ENCODE measurements around the gene DZIP1L. TPM values are rescaled to one million over a fixed set of nuclear protein-coding genes. Genes with fewer than 3 reads are reported as not detected.

The DZIP1L gene
- total RNA-seq, 2 experiments from 2014 or later, result not detected

GRCh38 chr3:138027821-138028220 lies 87.6 kb downstream of the DZIP1L start:
- no peaks in the 10 kb centered on the region for H3K9me3 ChIP-seq (ENCODE audit: control insufficient read depth in 1 of 2, insufficient read depth in 1 of 2, low read length in 2 of 2)
- H3K27ac Mint-ChIP-seq, result no peak overlapping the region
- DNase-seq (no peak), ATAC-seq (ENCODE audit: poor library complexity) (no peak)
- ChIA-PET CTCF (no interaction called here), POLR2A (no interaction called here)
- no peak overlapping the region for H3K4me3 Mint-ChIP-seq
- no peaks in the 10 kb centered on the region for H3K9me3 Mint-ChIP-seq
- intact Hi-C loops (cut with DNase I, micrococcal nuclease), result no loop called here
- H3K27me3 Mint-ChIP-seq, result peaks cover 14% of the 10 kb centered on the region
- H3K36me3 Mint-ChIP-seq (ENCODE audit: low read depth), result no peaks in the 10 kb centered on the region
- no peak overlapping the region for H3K4me3 ChIP-seq (ENCODE audit: low read length)
- no peaks in the 10 kb centered on the region for H3K4me1 Mint-ChIP-seq (ENCODE audit: low read depth)
- no peaks in the 10 kb centered on the region for H3K36me3 ChIP-seq (ENCODE audit: insufficient read depth, low read length)
- H3K4me1 ChIP-seq (ENCODE audit: insufficient read depth, low read length), result no peaks in the 10 kb centered on the region
- TF ChIP-seq, protein P1, sequence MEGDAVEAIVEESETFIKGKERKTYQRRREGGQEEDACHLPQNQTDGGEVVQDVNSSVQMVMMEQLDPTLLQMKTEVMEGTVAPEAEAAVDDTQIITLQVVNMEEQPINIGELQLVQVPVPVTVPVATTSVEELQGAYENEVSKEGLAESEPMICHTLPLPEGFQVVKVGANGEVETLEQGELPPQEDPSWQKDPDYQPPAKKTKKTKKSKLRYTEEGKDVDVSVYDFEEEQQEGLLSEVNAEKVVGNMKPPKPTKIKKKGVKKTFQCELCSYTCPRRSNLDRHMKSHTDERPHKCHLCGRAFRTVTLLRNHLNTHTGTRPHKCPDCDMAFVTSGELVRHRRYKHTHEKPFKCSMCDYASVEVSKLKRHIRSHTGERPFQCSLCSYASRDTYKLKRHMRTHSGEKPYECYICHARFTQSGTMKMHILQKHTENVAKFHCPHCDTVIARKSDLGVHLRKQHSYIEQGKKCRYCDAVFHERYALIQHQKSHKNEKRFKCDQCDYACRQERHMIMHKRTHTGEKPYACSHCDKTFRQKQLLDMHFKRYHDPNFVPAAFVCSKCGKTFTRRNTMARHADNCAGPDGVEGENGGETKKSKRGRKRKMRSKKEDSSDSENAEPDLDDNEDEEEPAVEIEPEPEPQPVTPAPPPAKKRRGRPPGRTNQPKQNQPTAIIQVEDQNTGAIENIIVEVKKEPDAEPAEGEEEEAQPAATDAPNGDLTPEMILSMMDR (IDR thresholded peaks at IDR 0.05), result no peak
- H3K27me3 ChIP-seq (ENCODE audit: control insufficient read depth in 1 of 2, insufficient read depth in 2 of 2, low read length in 2 of 2), result peaks cover 0 to 3% of the 10 kb centered on the region in 2 experiments
- no peak overlapping the region for H3K27ac ChIP-seq (ENCODE audit: low read depth in 1 of 2, low read length in 2 of 2)

GRCh38 chr3:138025553-138025952 lies 89.9 kb downstream of the DZIP1L start:
- no peak overlapping the region for H3K4me3 ChIP-seq (ENCODE audit: low read length)
- ATAC-seq (ENCODE audit: poor library complexity) (no peak), DNase-seq (no peak)
- H3K27ac ChIP-seq (ENCODE audit: low read depth in 1 of 2, low read length in 2 of 2), result no peak overlapping the region
- CTCF ChIA-PET, result no interaction called here
- POLR2A ChIA-PET, result no interaction called here
- peaks cover 10% of the 10 kb centered on the region for H3K27me3 Mint-ChIP-seq
- no peaks in the 10 kb centered on the region for H3K4me1 Mint-ChIP-seq (ENCODE audit: low read depth)
- H3K36me3 ChIP-seq (ENCODE audit: insufficient read depth, low read length), result no peaks in the 10 kb centered on the region
- peaks cover 0 to 3% of the 10 kb centered on the region in 2 experiments for H3K27me3 ChIP-seq (ENCODE audit: control insufficient read depth in 1 of 2, insufficient read depth in 2 of 2, low read length in 2 of 2)
- H3K4me3 Mint-ChIP-seq, result no peak overlapping the region
- no peak overlapping the region for H3K27ac Mint-ChIP-seq
- H3K9me3 Mint-ChIP-seq, result no peaks in the 10 kb centered on the region
- H3K36me3 Mint-ChIP-seq (ENCODE audit: low read depth), result no peaks in the 10 kb centered on the region
- no peaks in the 10 kb centered on the region for H3K4me1 ChIP-seq (ENCODE audit: insufficient read depth, low read length)
- no peaks in the 10 kb centered on the region for H3K9me3 ChIP-seq (ENCODE audit: control insufficient read depth in 1 of 2, insufficient read depth in 1 of 2, low read length in 2 of 2)
- TF ChIP-seq, protein P1 (IDR thresholded peaks at IDR 0.05), result no peak
- intact Hi-C loops (cut with DNase I, micrococcal nuclease), result no loop called here

GRCh38 chr3:138023754-138024153 lies 91.7 kb downstream of the DZIP1L start:
- Histone ChIP-seq H3K4me3 (ENCODE audit: low read length) (no peak overlapping the region), H3K27ac (ENCODE audit: low read depth in 1 of 2, low read length in 2 of 2) (no peak overlapping the region), H3K27me3 (ENCODE audit: control insufficient read depth in 1 of 2, insufficient read depth in 2 of 2, low read length in 2 of 2) (peaks cover 0 to 3% of the 10 kb centered on the region in 2 experiments), H3K4me1 (ENCODE audit: insufficient read depth, low read length) (no peaks in the 10 kb centered on the region), H3K36me3 (ENCODE audit: insufficient read depth, low read length) (no peaks in the 10 kb centered on the region), H3K9me3 (ENCODE audit: control insufficient read depth in 1 of 2, insufficient read depth in 1 of 2, low read length in 2 of 2) (no peaks in the 10 kb centered on the region)
- ChIA-PET CTCF (no interaction called here), POLR2A (no interaction called here)
- no peaks in the 10 kb centered on the region for H3K9me3 Mint-ChIP-seq
- ATAC-seq (ENCODE audit: poor library complexity) (no peak), DNase-seq (no peak)
- intact Hi-C loops (cut with DNase I, micrococcal nuclease), result no loop called here
- TF ChIP-seq, protein P1 (IDR thresholded peaks at IDR 0.05), result no peak
- peaks cover 10% of the 10 kb centered on the region for H3K27me3 Mint-ChIP-seq
- H3K27ac Mint-ChIP-seq, result no peak overlapping the region
- no peaks in the 10 kb centered on the region for H3K4me1 Mint-ChIP-seq (ENCODE audit: low read depth)
- no peaks in the 10 kb centered on the region for H3K36me3 Mint-ChIP-seq (ENCODE audit: low read depth)
- H3K4me3 Mint-ChIP-seq, result no peak overlapping the region

Data from CD4-positive, alpha-beta T cell (primary cell).